Left ventricle myocardium superior (tissue), 1 donor: ENCODE results near the gene TAF5L. TPM values are rescaled to one million over a fixed set of nuclear protein-coding genes. Genes with fewer than 3 reads are reported as not detected.
A peak's percentile ranks its signal among the peaks of the same experiment; 100 is the strongest.
"Not testable (repeated sequence)": the region's sequence is repeated elsewhere in the genome, so short reads cannot be mapped to it uniquely, and the experiment has no call there.

ENCODE experiments used
- ATAC-seq: fragments of 200-7000 bp; cut with Tn5 transposase; one replicate; pipeline ENCODE4 v1.9.1; 2020; ENCODE audit warnings: mild to moderate bottlenecking, moderate library complexity
- DNase-seq: peaks from one replicate; pipeline ENCODE4 v3.0.0-alpha.2; 2020
- intact Hi-C: fragments of 100-400 bp; cut with micrococcal nuclease; formaldehyde crosslinking; loops from one replicate; pipeline ENCODE4 v1.11.0; 2022
- total RNA-seq: library from RNA; stranded (reverse); fragmentation: NEBNext Ultra II Directional; extraction: Animal tissue kit (Norgen Biotek cat#: 25700); gene quantifications from one replicate; pipeline ENCODE4 v1.2.1, GENCODE V29; 2021
- donor health status: DM: no; HTN: yes; CAD: no; lungs with severe emphysema.

Gene TAF5L
- total RNA-seq, 1 donor from 2014 or later, result 10.0 TPM

DNA sequence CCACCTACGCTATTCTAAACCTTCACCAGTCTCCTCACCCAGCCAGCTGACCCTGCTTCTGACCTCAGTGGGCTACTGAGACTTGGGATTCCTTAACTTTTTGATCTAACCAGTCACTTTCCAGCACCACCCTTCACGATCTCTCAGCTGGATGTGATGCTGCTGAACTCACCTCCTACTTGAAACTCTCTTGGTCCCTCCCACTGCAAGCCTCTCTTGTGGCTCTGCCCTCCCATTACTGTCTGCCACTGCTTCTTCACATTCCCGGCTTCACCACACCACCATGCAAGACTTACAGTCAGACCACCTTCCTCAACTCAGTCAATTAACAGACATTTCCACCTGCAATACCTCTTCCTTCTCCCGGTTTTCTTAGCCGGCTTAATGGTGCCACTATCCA is 6.3 kb downstream of the TAF5L start:
- ATAC-seq (no peak), DNase-seq (no peak)
- intact Hi-C loops, result loop anchor here (10.0 kb wide), 1 partner anchor 65 kb away; the partner anchor contains the start of gene ABCB10

DNA sequence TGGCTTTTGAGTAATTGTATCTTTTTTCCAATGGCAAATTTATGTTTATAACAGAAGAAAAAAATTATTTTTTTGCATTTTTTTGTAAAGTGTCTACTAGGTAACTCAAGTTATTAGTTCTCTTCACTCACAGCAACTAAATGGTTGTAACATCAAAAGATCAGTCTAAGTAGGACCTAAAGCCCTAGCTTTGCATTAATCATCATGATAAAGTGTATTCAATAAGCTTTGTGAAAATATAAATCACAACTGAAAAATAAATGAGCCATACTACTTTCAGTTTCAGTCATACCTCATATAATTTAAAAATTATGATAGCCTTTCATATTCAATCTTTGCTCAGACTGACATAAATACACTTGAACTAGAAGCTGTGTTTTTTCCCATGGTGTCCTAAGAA is 6.9 kb downstream of the TAF5L start:
- ATAC-seq, result no peak
- intact Hi-C loops, result no loop called here
- no peak for DNase-seq

- ATAC-seq (no peak), DNase-seq (no peak)
- intact Hi-C loops, result no loop called here
Observed at GRCh38 chr1:229617351-229618100, 8.4 kb downstream of the TAF5L start.

- no peak for ATAC-seq
- intact Hi-C loops, result no loop called here
- DNase-seq, result no peak
Observed at GRCh38 chr1:229614701-229615100, 11.2 kb downstream of the TAF5L start.

GRCh38 chr1:229613938-229614337 is 12.0 kb downstream of the TAF5L start:
- intact Hi-C loops, result no loop called here
- no peak for ATAC-seq
- DNase-seq, result no peak

DNA sequence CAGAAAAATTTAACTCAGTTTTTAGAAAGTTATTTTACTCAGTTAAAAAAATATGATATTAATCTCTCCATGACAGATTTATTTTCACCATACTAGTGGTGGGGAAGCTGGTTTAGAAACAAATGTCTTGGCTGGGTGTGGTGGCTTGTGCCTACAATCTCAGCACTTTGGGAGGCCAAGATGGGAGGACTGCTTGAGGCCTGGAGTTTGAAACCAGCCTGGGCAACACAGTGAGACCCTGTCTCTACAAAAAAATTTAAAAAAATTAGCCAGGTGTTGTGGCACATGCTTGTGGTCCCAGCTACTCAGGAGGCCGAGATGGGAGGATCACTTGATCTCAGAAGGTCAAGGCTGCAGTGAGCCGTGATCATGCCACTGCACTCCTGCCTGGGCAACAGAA is 17.3 kb downstream of the TAF5L start:
- intact Hi-C loops, result no loop called here
- no peak for ATAC-seq
- no peak for DNase-seq

DNA sequence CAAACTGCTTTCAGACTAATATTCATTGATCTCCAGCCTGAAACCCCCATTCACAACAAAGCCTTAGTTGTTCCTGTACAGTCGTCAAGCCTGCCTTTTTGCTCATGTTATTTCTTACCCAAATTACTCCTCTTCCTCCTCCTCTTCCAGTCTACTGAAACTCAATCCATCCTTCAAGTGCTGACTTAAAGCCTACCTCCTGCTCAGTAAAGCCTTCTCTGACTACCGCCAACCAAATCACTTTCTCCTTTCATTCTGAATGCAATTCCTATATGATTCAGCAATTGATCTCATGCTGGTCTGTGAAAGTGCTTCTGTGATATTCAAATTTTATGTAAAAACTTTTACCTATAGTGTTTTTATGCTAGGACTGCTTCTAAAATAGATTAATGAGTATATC is 18.6 kb downstream of the TAF5L start:
- ATAC-seq (no peak), DNase-seq (no peak)
- intact Hi-C loops, result no loop called here

GRCh38 chr1:229603371-229604005 is 22.4 kb downstream of the TAF5L start:
- intact Hi-C loops, result no loop called here
- ATAC-seq (no peak), DNase-seq (no peak)

GRCh38 chr1:229600229-229600628 is 25.7 kb downstream of the TAF5L start:
- DNase-seq (no peak), ATAC-seq (no peak)
- intact Hi-C loops, result no loop called here

GRCh38 chr1:229599218-229599954 is 26.5 kb downstream of the TAF5L start:
- DNase-seq, result no peak
- peak; percentile 30 for ATAC-seq
- intact Hi-C loops, result no loop called here

DNA sequence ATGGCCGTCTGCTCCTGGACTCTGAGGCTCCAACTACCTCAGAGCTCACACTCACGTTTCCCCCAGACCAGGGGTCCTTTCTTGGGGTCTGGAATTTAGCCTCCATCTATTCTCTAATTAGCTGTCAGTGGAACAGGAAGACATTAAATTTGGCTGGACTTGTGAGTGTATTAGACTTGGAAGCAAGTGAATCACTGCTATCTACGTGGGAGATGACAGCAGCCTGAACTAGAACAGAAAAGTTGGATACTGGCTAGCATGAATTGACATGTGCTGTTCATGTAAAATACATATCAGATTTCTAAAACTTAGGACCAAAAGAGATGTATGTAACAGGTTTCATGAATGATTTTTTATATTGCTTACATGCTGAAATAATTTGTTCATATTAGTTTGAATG is 28.0 kb downstream of the TAF5L start:
- no peak for DNase-seq
- intact Hi-C loops, result no loop called here
- ATAC-seq, result peak; percentile 30

- ATAC-seq, result peak; percentile 97
- peak; percentile 67 for DNase-seq
- intact Hi-C loops, result no loop called here
Observed at GRCh38 chr1:229596925-229597699, 28.8 kb downstream of the TAF5L start.

- intact Hi-C loops, DNase-seq, ATAC-seq: not testable (repeated sequence)
Observed at GRCh38 chr1:229595876-229596275, 30.0 kb downstream of the TAF5L start.

DNA sequence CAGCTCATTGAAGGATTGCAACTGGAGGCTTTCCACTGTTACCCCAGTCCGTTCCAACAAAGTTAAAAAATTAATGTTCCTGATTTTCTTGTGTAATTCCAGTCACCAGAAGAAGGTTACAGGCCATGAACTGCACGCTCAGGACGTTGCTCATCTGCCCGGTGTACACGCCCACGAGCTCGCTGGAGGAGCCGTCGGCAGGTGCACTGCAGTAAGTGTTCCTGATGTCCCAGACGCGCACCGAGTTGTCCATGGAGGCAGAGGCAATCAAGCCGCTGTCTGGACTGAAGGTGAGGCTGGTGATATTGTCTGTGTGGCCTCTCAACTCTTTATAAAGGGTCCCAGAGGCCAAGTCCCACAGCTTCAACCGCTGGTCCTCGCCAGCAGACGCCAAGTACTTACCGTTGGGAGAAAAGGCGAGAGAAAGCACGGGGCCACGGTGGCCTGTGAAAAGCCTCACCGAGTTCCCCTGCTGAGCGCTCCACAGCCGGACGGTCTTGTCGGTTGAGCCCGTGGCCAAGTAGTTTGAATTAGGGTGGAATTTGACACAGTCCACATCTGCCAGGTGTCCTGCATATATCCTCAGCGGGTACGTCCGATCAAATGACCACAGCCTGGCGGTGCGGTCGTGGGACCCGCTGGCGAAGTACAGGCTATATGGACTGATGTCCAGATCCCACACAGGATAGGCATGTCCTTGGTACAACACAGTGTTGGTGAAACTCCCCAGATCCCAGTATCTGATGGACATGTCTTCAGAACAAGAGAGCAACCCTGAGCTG is 31.5 kb downstream of the TAF5L start:
- intact Hi-C loops, result no loop called here
- no peak for ATAC-seq

DNA sequence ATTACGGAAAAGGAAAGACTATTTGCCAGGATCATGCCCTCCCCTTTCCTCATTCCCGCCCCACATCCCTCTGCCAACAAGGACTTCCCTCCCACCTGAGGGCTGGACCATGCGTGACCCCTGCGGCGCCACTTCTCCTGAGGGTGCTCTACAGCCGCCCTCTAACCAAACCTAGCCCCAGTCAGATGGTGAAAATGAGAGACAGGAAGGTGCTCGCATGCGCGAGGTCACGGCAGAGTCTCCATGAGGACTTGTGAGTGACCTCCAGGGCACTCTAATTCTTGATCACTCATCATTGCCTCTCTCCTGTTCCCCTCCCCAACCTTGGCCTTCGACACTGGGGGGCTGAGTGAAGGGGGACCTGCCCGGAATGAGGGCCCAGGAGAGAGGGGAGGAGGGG is 32.1 kb downstream of the TAF5L start:
- intact Hi-C loops, result no loop called here
- DNase-seq (no peak), ATAC-seq (no peak)

More for the DNA sequence above, 31.5 kb downstream of the TAF5L start:
- no peak for DNase-seq

DNA sequence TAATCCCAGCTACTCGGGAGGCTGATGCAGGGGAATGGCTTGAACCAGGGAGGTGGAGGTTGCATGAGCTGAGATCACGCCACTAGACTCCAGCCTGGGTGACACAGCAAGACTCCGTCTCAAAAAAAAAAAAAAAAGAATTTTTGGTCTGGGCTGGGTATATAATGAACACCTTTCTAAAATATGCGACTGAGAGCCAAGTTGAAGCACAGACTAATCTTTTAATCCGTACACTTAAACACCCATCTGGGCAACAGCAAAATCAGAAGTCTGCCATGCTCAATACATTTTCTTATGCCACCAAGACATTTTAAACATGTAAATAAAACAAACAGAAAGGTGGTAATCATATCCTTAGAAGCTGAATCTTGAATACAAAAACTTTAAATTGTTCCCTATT is 35.8 kb downstream of the TAF5L start:
- DNase-seq (no peak), ATAC-seq (no peak)
- intact Hi-C loops, result no loop called here

DNA sequence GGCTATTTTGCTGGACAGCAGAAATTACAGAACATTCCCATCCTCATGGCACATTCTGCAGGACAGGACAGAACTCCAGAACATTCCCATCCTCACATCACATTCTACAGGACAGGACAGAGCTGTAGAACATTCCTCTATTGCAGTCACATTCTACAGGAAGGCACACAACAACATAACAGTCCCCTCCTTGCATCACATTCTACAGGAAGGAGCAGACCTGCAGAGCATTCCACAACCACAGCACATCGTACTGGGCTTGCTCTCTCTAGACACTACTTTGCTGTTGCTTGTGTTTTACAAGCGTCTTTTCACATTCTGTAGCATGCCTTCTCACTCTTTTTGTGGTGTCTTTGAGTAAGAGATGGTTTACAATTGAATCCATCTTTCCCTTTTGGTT is 40.6 kb downstream of the TAF5L start:
- intact Hi-C loops, result no loop called here
- DNase-seq (no peak), ATAC-seq (no peak)

- ATAC-seq (no peak), DNase-seq (no peak)
Observed at GRCh38 chr1:229582715-229583114, 43.2 kb downstream of the TAF5L start.

More at GRCh38 chr1:229582715-229583114, 43.2 kb downstream of the TAF5L start:
- intact Hi-C loops, result no loop called here
